Activated T-cell treated with anti-CD3 and anti-CD28 coated beads, Interleukin-2, amount 50 U/mL, for 1 hour (primary cell): Measurements from ENCODE around the gene DNMT3L.
"Not testable (repeated sequence)": the region's sequence is repeated elsewhere in the genome, so short reads cannot be mapped to it uniquely, and the experiment has no call there.

ENCODE experiments used
- DNase-seq: peaks from one replicate; pipeline ENCODE4 v3.0.0-alpha.2; 2020

The DNMT3L gene

DNA sequence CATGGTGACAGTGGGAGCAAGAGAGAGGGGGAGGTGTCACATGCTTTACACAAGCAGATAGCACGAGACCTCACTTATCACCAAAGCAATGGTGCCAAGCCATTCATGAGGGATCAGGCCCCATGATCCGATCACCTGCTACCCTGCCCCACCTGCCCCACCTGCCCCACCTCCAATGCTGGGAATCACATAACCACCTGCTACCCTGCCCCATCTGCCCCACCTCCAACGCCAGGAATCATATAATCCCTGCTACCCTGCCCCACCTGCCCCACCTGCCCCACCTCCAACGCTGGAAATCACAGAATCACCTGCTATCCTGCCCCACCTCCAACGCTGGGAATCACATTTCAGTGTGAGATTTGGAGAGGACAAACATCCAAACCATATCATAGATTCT, 13.3 kb upstream of the DNMT3L start:
- DNase-seq, result no peak

DNA sequence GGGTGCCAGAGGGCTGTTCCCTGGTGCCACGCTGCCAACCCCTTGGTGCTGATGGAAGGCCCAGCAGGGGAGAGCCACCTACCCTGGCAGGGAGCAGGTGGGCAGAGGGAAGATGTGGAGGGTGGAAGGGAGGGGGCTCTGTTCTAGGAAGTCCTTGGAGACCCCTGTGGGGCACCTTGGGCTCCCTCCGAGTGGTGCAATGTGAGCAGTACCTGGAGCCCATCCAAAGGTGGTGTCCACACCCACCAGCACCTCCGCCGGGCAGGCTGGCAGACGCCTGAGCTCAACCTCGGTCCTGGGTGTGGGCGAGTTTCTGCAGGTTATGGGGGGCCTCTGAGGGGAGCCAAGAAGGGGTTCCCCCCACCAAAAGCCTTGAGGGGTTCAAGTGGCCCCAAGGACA, 11.3 kb upstream of the DNMT3L start:
- no peak for DNase-seq

- no peak for DNase-seq
Observed at GRCh38 chr21:44272284-44272858, 10.7 kb upstream of the DNMT3L start.

- no peak for DNase-seq
Observed at GRCh38 chr21:44271558-44272283, 10.0 kb upstream of the DNMT3L start.

- no peak for DNase-seq
Observed at GRCh38 chr21:44269090-44269489, 7.4 kb upstream of the DNMT3L start.

- peak; percentile 35 for DNase-seq
Observed at GRCh38 chr21:44267655-44268142, 6.0 kb upstream of the DNMT3L start.

DNA sequence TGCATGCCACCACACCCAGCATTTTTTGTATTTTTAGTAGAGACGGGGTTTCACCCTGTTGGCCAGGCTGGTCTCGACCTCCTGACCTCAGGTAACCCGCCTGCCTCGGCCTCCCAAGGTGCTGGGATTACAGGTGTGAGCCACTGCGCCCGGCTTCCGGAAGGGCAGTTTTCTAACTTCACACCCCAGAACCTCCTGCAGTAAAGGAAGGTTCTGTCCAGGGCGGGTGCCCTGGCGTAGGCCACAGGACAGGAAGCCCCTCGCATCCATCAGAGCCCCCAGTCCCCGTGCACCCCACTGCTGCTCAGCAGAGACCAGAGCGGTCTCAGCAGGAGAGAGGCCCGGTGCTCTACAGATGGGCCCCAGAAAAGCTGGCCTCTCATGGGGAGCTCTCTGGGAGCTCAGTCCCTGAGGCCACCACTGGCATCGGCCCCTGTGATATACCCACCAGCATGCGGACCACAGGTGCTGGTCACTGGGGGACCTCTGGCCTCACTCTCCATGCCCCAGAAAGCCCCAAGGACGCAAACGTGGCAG, 4.1 kb upstream of the DNMT3L start:
- DNase-seq, result no peak

GRCh38 chr21:44263768-44264167, 2.1 kb upstream of the DNMT3L start:
- DNase-seq, result no peak

DNA sequence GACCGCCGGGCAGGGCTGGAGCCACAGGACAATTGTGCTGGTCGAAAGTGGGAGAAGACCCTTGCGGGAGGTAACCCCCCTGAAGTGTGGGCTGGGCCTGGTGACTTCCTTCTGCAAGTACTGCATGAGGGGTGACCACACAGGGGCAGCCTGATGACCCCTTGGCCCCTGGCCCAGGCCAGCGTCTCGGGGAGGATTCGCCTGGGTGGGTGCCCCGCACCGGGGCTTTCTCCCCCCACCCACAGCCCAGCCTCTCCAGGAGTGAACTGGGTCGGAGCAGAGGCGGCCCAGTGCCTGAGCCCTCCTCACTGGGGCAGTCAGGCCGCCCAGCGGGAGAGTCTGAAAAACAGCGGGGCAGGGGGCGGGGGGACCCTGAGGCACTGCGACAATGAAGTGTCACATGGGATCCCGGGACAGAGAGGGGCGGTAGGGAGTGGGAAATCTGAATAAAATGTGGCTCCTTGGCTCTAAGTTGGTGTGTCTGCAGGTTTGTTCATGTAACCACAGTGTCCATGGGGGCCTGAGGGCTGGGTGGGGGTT, 1.6 kb upstream of the DNMT3L start:
- DNase-seq, result no peak

- no peak for DNase-seq
Observed at GRCh38 chr21:44262338-44263056, 800 bp upstream of the DNMT3L start.

DNA sequence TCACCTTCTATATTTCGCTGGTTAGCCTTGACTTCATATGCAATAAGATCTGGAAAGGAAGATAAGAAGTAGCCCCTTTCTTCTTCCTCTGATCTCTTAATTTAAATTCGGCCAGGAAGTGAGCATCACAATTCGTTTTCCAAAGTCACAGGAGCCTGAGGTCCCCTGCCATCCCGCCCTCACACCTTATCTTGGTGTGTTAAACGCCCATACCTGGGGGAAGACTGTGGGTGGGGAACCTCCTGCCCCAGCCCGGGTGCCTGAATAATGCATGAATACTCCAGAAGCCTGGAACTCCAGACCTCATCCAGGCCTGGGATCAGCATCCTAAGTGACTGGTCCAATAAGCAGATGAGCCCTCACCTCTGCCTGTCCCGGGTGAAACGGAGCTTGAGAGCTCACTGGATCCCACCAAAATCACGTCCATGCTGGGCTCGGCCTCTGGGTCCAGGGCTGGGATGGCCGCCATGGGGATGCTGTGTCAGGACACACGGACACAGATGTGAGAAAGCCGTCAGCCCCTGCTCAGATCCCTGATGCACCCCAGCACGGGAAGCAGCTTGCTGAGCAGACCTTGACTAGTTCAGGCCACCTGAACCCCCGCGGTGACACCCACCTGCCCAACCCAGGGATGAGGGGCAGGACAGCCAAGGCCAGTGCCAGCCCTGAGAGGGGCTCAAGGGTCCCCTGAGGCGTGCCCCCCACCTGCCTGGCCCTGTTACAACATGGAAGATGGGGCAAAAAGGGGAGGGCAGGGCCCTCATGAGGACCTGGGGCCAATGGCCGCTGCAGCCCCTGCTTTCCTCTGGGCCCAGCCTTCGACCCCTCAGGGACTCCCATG, 686 bp downstream of the DNMT3L start:
- no peak for DNase-seq

DNA sequence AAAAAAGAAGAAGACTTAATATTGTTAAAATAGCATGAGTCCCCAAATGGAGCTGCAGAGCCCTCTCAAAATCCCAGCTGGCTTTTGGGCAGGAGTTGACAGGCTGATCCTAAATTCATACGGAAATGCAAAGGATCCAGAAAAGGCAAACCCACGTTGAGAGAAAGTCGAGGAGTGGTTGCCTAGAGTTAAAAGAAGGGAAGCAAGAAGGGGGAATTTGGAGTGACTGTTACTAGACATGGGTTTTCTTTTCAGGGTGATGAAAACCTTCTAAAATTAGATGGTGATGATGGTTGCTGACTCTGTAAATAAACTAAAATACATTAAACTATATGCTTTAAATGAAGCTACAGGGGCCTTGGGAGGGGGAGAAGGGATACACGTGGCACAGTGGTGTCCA, 1.6 kb downstream of the DNMT3L start:
- DNase-seq, result no peak

GRCh38 chr21:44259082-44259705, 2.5 kb downstream of the DNMT3L start:
- no peak for DNase-seq

- DNase-seq, result no peak
Observed at GRCh38 chr21:44258056-44258725, 3.5 kb downstream of the DNMT3L start.

DNA sequence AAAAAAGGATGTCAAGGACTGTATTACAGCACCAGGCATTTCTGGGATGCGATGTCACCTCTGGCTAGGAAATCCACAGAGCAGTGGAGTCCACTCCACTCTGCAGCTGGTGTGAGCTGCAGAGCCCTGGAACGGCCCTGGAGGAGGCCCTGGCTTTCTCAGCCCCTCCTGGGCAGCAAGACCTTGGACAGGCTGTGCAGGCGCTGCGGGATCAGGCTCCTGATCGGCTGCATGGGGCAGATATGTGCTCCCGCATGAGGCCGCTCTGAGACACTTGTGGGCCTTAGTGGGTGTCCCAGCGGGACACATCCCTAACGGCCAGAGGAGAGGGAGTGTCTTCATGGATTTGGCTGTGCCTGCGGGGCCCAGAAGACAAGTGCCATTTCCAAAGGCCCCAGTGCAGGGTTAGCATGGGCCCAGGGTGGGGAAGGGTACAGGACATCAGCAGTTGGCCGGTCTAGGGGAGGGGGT, 6.2 kb downstream of the DNMT3L start:
- DNase-seq, result no peak

DNA sequence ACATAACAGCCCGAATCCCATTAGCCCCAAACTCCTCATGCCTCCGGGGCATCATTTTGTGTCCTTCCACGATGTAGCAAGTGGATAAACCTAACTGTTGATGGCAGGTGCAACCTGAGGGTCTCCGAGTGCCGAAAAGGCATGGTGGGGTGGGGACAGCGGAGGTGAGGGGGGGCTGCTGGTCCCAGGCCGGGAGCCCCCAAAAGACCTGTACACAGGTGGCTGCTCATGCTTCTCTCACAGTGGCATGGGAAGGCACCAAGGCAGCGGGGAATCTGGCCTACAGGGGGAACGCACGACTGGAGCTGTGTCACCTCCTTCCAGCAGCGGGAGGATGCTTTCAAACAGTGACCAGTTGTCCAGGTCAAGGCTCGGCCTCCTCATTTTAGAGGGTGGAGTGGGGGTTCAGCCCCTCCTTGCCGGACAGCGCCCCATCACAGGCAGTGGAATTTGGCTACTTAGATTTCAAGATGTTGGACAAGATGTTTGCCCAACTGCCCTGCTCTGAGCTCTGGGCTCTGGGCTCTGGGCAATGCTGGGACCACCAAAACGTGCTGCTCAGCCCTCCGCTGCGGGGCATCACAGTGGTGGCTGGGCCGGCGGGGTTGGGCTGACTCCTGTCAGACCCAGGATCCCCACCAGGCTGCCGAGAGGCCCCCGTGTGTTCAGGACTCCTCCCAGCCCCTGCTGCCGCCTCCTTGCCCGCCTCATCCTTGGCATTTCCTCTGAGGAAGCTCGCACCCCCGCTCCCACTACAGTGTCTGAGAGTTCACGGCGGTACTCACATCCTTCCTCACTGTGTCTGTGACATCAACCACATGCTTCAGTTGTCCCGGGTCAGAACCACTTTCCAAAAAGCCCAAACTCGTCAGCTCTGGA, 7.6 kb downstream of the DNMT3L start:
- DNase-seq, result no peak

DNA sequence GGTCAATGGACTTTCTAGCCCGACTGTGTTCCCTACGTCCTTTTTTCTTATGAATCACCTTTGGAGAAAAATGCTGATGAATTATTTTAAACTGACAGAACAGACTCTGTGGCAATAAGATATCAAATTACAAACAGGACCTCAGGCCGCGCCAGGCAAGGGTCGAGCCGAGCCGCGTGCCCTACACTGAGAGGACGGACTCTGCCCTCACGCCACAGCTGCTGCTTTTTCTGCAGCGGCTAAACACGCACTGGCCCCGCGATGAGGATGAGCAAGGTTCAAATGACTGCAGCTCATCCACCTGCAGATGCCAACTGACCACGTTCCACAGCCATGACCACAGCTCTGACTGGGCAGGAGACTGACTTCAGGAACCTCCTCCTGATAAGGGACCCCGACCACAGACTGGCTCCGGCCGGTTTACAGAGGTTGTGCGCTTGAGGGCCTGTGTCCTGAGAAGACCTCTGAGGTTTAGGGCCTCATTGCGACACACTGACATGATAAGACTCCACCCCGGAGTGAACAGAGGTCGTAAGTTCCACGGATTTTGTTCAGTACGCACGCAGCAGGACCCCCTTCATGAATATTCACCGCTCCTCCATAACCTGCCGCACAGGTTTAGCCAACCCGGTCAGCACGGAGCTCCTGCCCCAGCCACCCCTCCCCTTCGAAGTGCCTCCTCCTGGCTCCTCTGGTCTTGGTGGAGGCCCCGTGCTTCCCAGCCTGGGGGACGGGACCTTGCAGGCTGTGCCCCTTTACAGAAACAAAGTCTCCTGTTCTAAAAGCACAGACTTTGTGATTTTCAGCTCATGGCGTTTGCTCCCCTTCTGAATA, 12.3 kb downstream of the DNMT3L start:
- not testable (repeated sequence) for DNase-seq

DNA sequence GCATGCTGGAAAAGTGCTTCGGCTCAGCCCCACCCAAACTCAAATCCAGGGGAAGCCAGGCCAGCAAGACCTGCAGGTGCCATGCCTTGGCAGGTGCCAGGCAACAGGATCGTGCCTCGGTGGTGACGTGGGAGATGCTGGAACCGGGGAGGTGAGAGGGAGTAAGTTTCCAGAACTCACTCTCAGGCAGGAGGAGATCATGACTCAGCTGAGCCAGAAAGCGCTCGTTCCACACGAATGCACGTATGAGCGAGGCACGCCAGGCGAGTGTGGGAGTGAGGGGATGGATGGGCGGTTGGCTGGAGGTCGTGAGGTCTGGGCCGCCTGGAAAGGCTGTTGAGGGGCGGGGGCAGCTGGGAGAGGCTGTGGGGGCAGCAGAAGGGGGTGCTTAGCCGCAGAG, 13.8 kb downstream of the DNMT3L start:
- DNase-seq, result not testable (repeated sequence)

DNA sequence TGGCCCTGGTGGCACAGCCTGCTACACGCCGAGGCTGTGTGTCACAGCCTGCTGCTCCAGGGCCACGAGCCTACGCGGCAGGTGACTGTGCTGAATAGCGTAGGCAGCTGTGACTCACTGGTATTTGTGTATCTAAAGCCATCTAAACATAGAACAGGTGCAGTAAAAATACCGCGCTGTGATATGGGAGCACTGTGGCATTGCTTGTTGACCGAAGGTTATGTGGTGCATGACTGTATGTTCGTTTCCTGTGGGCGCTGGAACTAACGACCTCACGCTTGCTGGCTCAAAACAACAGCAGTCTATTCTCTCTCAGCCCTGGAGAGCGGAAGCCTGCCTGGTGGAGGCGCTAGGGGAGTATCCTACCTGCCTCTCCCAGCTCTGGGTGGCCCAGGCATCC, 17.7 kb downstream of the DNMT3L start:
- not testable (repeated sequence) for DNase-seq
